Activated CD4-positive, alpha-beta T cell treated with anti-CD3 and anti-CD28 coated beads, Interleukin-2, amount 50 U/mL, for 48 hours (primary cell): ENCODE data around the gene CIB4.

Source experiments
- DNase-seq, 2 experiments: peaks; one replicate each; pipeline ENCODE4 v3.0.0-alpha.2; 2020

The CIB4 gene

GRCh38 chr2:26639685-26640243 is 1.4 kb downstream of the CIB4 start:
- no peak for DNase-seq

- DNase-seq, result no peak
These were observed 3.3 kb downstream of the CIB4 start for GRCh38 chr2:26637811-26638310.

- no peak for DNase-seq
These were observed 4.2 kb downstream of the CIB4 start for GRCh38 chr2:26636935-26637334.

- DNase-seq, result no peak
These were observed 5.8 kb downstream of the CIB4 start for GRCh38 chr2:26635401-26635800.

GRCh38 chr2:26634636-26635230 is 6.4 kb downstream of the CIB4 start:
- DNase-seq, result no peak

GRCh38 chr2:26633993-26634595 is 7.1 kb downstream of the CIB4 start:
- DNase-seq, result no peak

GRCh38 chr2:26633351-26633945 is 7.7 kb downstream of the CIB4 start:
- no peak for DNase-seq

- no peak for DNase-seq
These were observed 8.5 kb downstream of the CIB4 start for GRCh38 chr2:26632624-26633185.

GRCh38 chr2:26631401-26632170 is 9.6 kb downstream of the CIB4 start:
- DNase-seq, result no peak

GRCh38 chr2:26630669-26631360 is 10.4 kb downstream of the CIB4 start:
- DNase-seq, result no peak

GRCh38 chr2:26630235-26630634 is 10.9 kb downstream of the CIB4 start:
- no peak for DNase-seq

GRCh38 chr2:26629751-26630150 is 11.4 kb downstream of the CIB4 start:
- no peak for DNase-seq

GRCh38 chr2:26629346-26629630 is 11.9 kb downstream of the CIB4 start:
- DNase-seq, result no peak

- DNase-seq, result no peak
These were observed 12.4 kb downstream of the CIB4 start for GRCh38 chr2:26628561-26629345.

- DNase-seq, result no peak
These were observed 13.6 kb downstream of the CIB4 start for GRCh38 chr2:26627350-26628105.

- no peak for DNase-seq
These were observed 14.6 kb downstream of the CIB4 start for GRCh38 chr2:26626606-26627005.

GRCh38 chr2:26623541-26624495 is 17.3 kb downstream of the CIB4 start:
- DNase-seq, result no peak

- no peak for DNase-seq
These were observed 19.5 kb downstream of the CIB4 start for GRCh38 chr2:26621469-26622199.

GRCh38 chr2:26620031-26620605 is 21.0 kb downstream of the CIB4 start:
- DNase-seq, result no peak
